Mesendoderm (in vitro differentiated cells): ENCODE data around the gene TTC9C.
"Not testable (repeated sequence)": the region's sequence is repeated elsewhere in the genome, so short reads cannot be mapped to it uniquely, and the experiment has no call there.

ENCODE experiments used
- DNase-seq: peaks from one replicate; pipeline ENCODE4 v3.0.0; 2013
- H2AK5ac ChIP-seq: 2 replicates; pipeline ENCODE4 v1.6.1; 2013; ENCODE audit warnings: low read length, inconsistent platforms
- H2BK120ac ChIP-seq: 2 replicates; pipeline ENCODE4 v1.6.1; 2013; ENCODE audit warnings: low read depth, mild to moderate bottlenecking, low read length, moderate library complexity, mixed read lengths
- H2BK15ac ChIP-seq: replicated peaks from 2 replicates; pipeline ENCODE4 v1.6.1; 2013; ENCODE audit warnings: low read depth, mild to moderate bottlenecking, moderate library complexity
- H2BK5ac ChIP-seq: 2 replicates; pipeline ENCODE4 v1.6.1; 2013; ENCODE audit warnings: low read length, inconsistent platforms
- H3K18ac ChIP-seq: 2 replicates; pipeline ENCODE4 v1.6.1; 2013; ENCODE audit warnings: mild to moderate bottlenecking, low read length, mixed read lengths
- H3K23ac ChIP-seq: one replicate; pipeline ENCODE4 v1.6.1; 2013; ENCODE audit warnings: low read length
- H3K27ac ChIP-seq: 2 replicates; pipeline ENCODE4 v1.5.1; 2013; ENCODE audit warnings: low read depth, mild to moderate bottlenecking, inconsistent platforms, low read length, moderate library complexity
- H3K27me3 ChIP-seq: 2 replicates; pipeline ENCODE4 v1.6.1; 2013; ENCODE audit warnings: low read length, control low read depth, mild to moderate bottlenecking, inconsistent platforms; ENCODE audit not compliant: insufficient read depth, poor library complexity
- H3K36me3 ChIP-seq: 2 replicates; pipeline ENCODE4 v1.6.1; 2013; ENCODE audit warnings: low read length, inconsistent platforms; ENCODE audit not compliant: control insufficient read depth, insufficient read depth
- H3K4ac ChIP-seq: one replicate; pipeline ENCODE4 v1.6.1; 2013; ENCODE audit warnings: low read depth, mild to moderate bottlenecking, low read length, moderate library complexity
- H3K4me1 ChIP-seq: 2 replicates; pipeline ENCODE4 v1.6.1; 2013; ENCODE audit warnings: low read depth, low read length, inconsistent platforms; ENCODE audit not compliant: control insufficient read depth
- H3K4me2 ChIP-seq: 2 replicates; pipeline ENCODE4 v1.6.1; 2013; ENCODE audit warnings: low read length
- H3K4me3 ChIP-seq: 2 replicates; pipeline ENCODE4 v1.5.1; 2013; ENCODE audit warnings: mild to moderate bottlenecking, low read length
- H3K56ac ChIP-seq: one replicate; pipeline ENCODE4 v1.6.1; 2013; ENCODE audit warnings: low read length
- H3K79me1 ChIP-seq: 2 replicates; pipeline ENCODE4 v1.6.1; 2013; ENCODE audit warnings: low read length, inconsistent platforms
- H3K79me2 ChIP-seq: 2 replicates; pipeline ENCODE4 v1.6.1; 2013; ENCODE audit warnings: mild to moderate bottlenecking, low read length; ENCODE audit not compliant: control insufficient read depth, insufficient read depth
- H3K9ac ChIP-seq: 2 replicates; pipeline ENCODE4 v1.6.1; 2013; ENCODE audit warnings: low read length, inconsistent platforms
- H4K5ac ChIP-seq: one replicate; pipeline ENCODE4 v1.6.1; 2013; ENCODE audit warnings: low read length
- H4K8ac ChIP-seq: one replicate; pipeline ENCODE4 v1.6.1; 2013; ENCODE audit warnings: low read depth, mild to moderate bottlenecking, control low read depth, low read length, moderate library complexity
- WGBS: extraction: QIAGEN DNeasy Blood & Tissue Kit; methylation state at CpG from one replicate; pipeline ENCODE4 v1.1.7; 2013; ENCODE audit warnings: low lambda C conversion rate, missing lambda C conversion rate; ENCODE audit not compliant: insufficient coverage; ENCODE audit errors: extremely low coverage; 5-methylcytosine and 5-hydroxymethylcytosine counted together

The TTC9C gene

DNA sequence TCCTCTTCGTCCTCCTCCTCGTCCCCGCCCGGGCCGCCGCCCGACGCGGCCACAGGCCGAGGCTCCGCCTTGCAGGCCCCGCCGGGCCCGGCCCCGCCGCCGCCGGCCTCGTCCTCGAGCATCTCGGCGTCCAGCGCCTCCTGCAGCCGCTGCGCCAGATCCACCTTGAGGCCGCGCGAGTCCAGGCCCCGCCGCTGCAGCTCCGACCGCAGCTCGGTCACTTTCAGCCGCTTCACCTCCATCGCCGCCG is 1.4 kb upstream of the TTC9C start:
- no peak for DNase-seq
- H3K9ac ChIP-seq: peak overlapping the region; percentile 94
- peak overlapping the region; percentile 58 for H3K4me3 ChIP-seq
- H3K27me3 ChIP-seq: no peaks in the 10 kb centered on the region
- H3K79me1 ChIP-seq: peaks cover 14% of the 10 kb centered on the region
- H2AK5ac ChIP-seq: no peak overlapping the region
- no peak overlapping the region for H2BK5ac ChIP-seq
- peak overlapping the region; percentile 77 for H3K18ac ChIP-seq
- H3K27ac ChIP-seq: peak overlapping the region; percentile 93
- peaks cover 3% of the 10 kb centered on the region for H3K4me1 ChIP-seq
- H3K56ac ChIP-seq: peak overlapping the region; percentile 100
- H3K4me2 ChIP-seq: peak overlapping the region; percentile 94
- peak overlapping the region; percentile 97 for H3K4ac ChIP-seq
- peaks cover 17% of the 10 kb centered on the region for H3K36me3 ChIP-seq
- peak overlapping the region; percentile 98 for H3K23ac ChIP-seq
- H4K8ac ChIP-seq: no peak overlapping the region
- peaks cover 57% of the 10 kb centered on the region for H3K79me2 ChIP-seq
- no peak overlapping the region for H2BK15ac ChIP-seq
- no peak overlapping the region for H4K5ac ChIP-seq
- no peak overlapping the region for H2BK120ac ChIP-seq
- no CpG with 5 or more reads among the region's 37 CpGs for WGBS

DNA sequence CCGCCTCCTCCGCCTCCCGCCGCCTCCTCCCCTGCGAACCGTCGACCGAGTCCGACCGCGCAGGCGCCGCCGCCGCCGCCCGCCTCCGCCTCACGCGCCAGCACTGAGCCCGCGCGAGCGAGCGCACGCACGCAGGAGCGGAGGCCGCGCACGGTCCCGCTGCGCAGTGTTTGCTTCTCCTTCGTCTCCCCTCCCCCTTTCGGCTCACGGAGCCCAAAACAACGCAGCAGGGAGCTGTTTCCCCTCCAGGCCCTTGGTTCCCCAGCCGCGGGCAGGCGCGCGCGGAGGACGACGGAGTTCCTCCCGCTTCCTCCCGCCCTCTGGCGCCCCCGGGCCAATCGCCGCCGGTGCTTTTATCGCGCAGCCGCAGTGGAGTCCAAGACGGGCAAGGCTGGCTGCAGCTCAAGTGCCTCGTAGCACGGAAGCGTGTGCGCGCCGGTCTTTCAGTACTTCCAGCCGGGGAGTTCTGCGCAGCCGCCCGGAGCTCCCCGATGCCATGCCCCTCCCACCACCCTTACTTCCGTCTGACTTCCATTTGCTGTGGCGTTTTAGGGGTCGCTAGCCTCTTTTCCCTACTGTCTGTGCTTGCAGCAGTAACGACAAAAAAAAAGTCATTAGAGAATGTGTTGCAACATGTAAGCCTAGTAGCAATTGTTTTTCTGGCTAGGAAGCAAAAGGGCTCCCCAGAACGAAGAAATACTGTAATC is 968 bp upstream of the TTC9C start, which contains the start of gene HNRNPUL2:
HNRNPUL2 (minus strand) TSS at position 293 of the 707 bp plus-strand sequence. CDS start 301 bp downstream, outside the sequence.
- WGBS: no CpG with 5 or more reads among the region's 72 CpGs
- H3K9ac ChIP-seq: peak within 1 kb of the TSS; percentile 94
- peak within 1 kb of the TSS; percentile 95 for H4K5ac ChIP-seq
- peaks cover 53% of the 10 kb centered on the region for H3K79me2 ChIP-seq
- peak within 1 kb of the TSS; percentile 81 for H3K4me3 ChIP-seq
- H2BK15ac ChIP-seq: no peak within 1 kb of the TSS
- peaks cover 3% of the 10 kb centered on the region for H3K4me1 ChIP-seq
- H3K4me2 ChIP-seq: peak within 1 kb of the TSS; percentile 100
- H3K23ac ChIP-seq: peak within 1 kb of the TSS; percentile 98
- H3K27me3 ChIP-seq: no peaks in the 10 kb centered on the region
- H3K36me3 ChIP-seq: peaks cover 12% of the 10 kb centered on the region
- H3K4ac ChIP-seq: peak within 1 kb of the TSS; percentile 99
- DNase-seq: peak; percentile 99
- H3K18ac ChIP-seq: peak within 1 kb of the TSS; percentile 98
- H2AK5ac ChIP-seq: peak within 1 kb of the TSS; percentile 77
- H2BK5ac ChIP-seq: peak within 1 kb of the TSS; percentile 97
- H2BK120ac ChIP-seq: peak within 1 kb of the TSS; percentile 52
- H3K79me1 ChIP-seq: peaks cover 9% of the 10 kb centered on the region
- H4K8ac ChIP-seq: peak within 1 kb of the TSS; percentile 17
- peak within 1 kb of the TSS; percentile 100 for H3K56ac ChIP-seq
- H3K27ac ChIP-seq: peak within 1 kb of the TSS; percentile 94

DNA sequence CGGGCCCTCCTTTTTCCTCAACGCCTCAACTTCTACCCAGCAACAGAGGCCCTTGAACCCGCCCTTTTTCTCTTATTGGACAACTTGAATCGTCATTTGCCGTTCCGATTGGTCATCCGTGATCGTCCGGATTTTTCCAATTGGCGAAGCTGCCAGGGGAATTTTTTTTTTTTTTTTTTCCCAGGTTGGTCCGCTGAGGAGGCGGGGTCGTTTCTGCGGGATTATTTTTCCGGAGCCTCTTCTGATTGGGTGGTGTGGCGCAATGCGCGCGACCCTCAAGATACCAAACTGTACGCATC is 465 bp upstream of the TTC9C start:
- Histone ChIP-seq H2BK15ac (no peak overlapping the region), H3K27me3 (no peaks in the 10 kb centered on the region), H3K79me1 (peaks cover 5% of the 10 kb centered on the region), H3K9ac (peak overlapping the region; percentile 94), H2BK120ac (no peak overlapping the region), H3K56ac (peak overlapping the region; percentile 100), H3K4me1 (peaks cover 3% of the 10 kb centered on the region), H3K36me3 (peaks cover 7% of the 10 kb centered on the region), H2BK5ac (peak overlapping the region; percentile 97), H3K79me2 (peaks cover 51% of the 10 kb centered on the region), H4K8ac (peak overlapping the region; percentile 17), H3K4ac (peak overlapping the region; percentile 99), H4K5ac (peak overlapping the region; percentile 95), H3K18ac (peak overlapping the region; percentile 98), H3K4me2 (peak overlapping the region; percentile 100), H2AK5ac (no peak overlapping the region), H3K4me3 (peak overlapping the region; percentile 81), H3K27ac (peak overlapping the region; percentile 94), H3K23ac (peak overlapping the region; percentile 97)
- no CpG with 5 or more reads among the region's 20 CpGs for WGBS
- peak; percentile 99 for DNase-seq

DNA sequence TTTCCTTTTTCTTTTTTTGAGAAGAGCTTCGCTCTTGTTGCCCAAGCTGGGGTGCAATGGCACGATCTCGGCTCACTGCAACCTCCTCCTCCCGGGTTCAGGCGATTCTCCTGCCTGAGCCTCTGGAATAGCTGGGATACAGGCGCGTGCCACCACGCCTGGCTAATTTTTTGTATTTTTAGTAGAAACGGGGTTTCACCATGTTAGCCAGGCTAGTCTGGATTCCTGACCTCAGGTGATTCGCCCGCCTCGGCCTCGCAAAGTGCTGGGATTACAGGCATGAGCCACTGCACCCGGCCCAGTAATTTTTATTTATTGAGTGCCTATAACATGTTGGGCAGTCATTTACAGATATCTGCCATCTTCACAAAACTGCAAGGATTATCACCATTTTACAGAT is 1.8 kb downstream of the TTC9C start:
- H2AK5ac ChIP-seq, H3K4me2 ChIP-seq, H3K4ac ChIP-seq, H3K79me1 ChIP-seq, H3K23ac ChIP-seq, H2BK120ac ChIP-seq, H3K56ac ChIP-seq, DNase-seq, H3K27ac ChIP-seq, H4K8ac ChIP-seq, H3K18ac ChIP-seq, H3K27me3 ChIP-seq, H3K4me1 ChIP-seq, H2BK15ac ChIP-seq, H3K4me3 ChIP-seq, H2BK5ac ChIP-seq, H3K36me3 ChIP-seq, H4K5ac ChIP-seq: not testable (repeated sequence)
- no CpG with 5 or more reads among the region's 14 CpGs for WGBS
- Histone ChIP-seq H3K9ac (peak overlapping the region; percentile 27), H3K79me2 (peaks cover 34% of the 10 kb centered on the region)

DNA sequence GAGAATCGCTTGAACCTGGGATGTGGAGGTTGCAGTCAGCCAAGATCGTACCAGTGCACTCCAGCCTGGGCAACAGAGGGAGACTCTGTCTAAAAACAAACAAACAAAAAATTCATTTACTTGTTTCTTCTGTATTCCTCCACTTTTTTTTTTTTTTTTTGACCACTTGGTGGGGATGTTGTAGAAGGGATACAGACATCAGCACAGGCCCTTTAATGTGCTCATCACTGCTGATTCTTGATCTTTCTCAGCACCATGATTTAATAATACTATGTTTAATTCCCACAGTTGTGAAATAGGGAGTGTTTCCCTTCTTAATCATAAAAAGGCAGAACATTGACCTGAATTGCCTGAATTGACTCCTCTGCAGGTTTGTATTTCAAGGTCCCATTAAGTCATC is 4.5 kb downstream of the TTC9C start:
- Histone ChIP-seq H3K4me2 (no peak overlapping the region), H3K36me3 (peaks cover 1% of the 10 kb centered on the region), H3K79me1 (no peaks in the 10 kb centered on the region), H2BK5ac (no peak overlapping the region), H3K18ac (no peak overlapping the region), H3K27ac (no peak overlapping the region), H3K27me3 (no peaks in the 10 kb centered on the region), H2AK5ac (no peak overlapping the region), H3K4me3 (no peak overlapping the region), H3K23ac (no peak overlapping the region), H3K56ac (no peak overlapping the region), H2BK15ac (no peak overlapping the region), H4K5ac (no peak overlapping the region), H3K9ac (no peak overlapping the region), H3K4ac (no peak overlapping the region), H2BK120ac (no peak overlapping the region), H3K4me1 (no peaks in the 10 kb centered on the region), H3K79me2 (peaks cover 16% of the 10 kb centered on the region), H4K8ac (no peak overlapping the region)
- WGBS: no CpG with 5 or more reads among the region's 2 CpGs
- peak; percentile 52 for DNase-seq

DNA sequence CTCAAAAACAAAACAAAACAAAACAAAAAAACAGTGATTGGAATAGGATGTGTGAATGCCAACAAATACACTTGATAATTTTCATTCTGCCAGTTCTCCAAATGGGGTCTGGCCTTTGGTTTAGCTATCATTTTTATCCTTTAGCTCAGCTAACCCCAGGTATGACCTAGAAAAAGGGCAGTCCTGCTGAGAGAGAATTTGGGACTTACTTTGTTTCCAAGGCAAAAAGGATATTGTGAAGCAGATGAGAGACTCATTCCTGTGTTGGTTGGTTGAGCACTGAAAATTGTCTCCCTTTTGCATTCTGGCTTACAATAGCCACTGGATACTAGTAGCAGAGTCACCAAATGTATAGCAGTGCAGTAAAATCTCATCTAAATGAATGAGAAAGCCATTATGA is 8.9 kb downstream of the TTC9C start:
- Histone ChIP-seq H4K5ac (no peak overlapping the region), H3K36me3 (peaks cover 1% of the 10 kb centered on the region), H3K56ac (no peak overlapping the region)

More for the DNA sequence above, 8.9 kb downstream of the TTC9C start:
- Histone ChIP-seq H2BK5ac (no peak overlapping the region), H3K4ac (no peak overlapping the region), H3K4me2 (no peak overlapping the region), H2BK15ac (no peak overlapping the region), H4K8ac (no peak overlapping the region), H3K79me2 (no peaks in the 10 kb centered on the region), H3K27me3 (no peaks in the 10 kb centered on the region), H3K18ac (no peak overlapping the region), H3K79me1 (no peaks in the 10 kb centered on the region), H3K23ac (no peak overlapping the region), H3K4me1 (no peaks in the 10 kb centered on the region), H3K27ac (no peak overlapping the region), H3K4me3 (no peak overlapping the region), H2BK120ac (no peak overlapping the region), H2AK5ac (no peak overlapping the region), H3K9ac (no peak overlapping the region)
- no peak for DNase-seq
